Rectal smooth muscle tissue (tissue), 1 donor: ENCODE results near the gene MAST2.
"Not testable (repeated sequence)": the region's sequence is repeated elsewhere in the genome, so short reads cannot be mapped to it uniquely, and the experiment has no call there.

ENCODE experiments used
- H3K27ac ChIP-seq: one replicate; pipeline ENCODE4 v1.7.0; 2013; ENCODE audit warnings: low read depth, low read length, inconsistent platforms
- H3K27me3 ChIP-seq: one replicate; pipeline ENCODE4 v1.7.0; 2013; ENCODE audit warnings: low read length; ENCODE audit not compliant: control insufficient read depth, insufficient read depth
- H3K36me3 ChIP-seq: one replicate; pipeline ENCODE4 v1.7.0; 2013; ENCODE audit warnings: low read length; ENCODE audit not compliant: control insufficient read depth, insufficient read depth
- H3K4me1 ChIP-seq: one replicate; pipeline ENCODE4 v1.7.0; 2013; ENCODE audit warnings: low read length; ENCODE audit not compliant: control insufficient read depth, insufficient read depth
- H3K4me3 ChIP-seq: one replicate; pipeline ENCODE4 v1.7.0; 2013; ENCODE audit warnings: low read length
- H3K9ac ChIP-seq: one replicate; pipeline ENCODE4 v1.7.0; 2013; ENCODE audit warnings: low read length

MAST2 gene

GRCh38 chr1:45793942-45794604 is 9.3 kb upstream of the MAST2 start:
- H3K36me3 ChIP-seq, result no peaks in the 10 kb centered on the region
- no peaks in the 10 kb centered on the region for H3K4me1 ChIP-seq
- H3K27ac ChIP-seq, result no peak overlapping the region
- no peak overlapping the region for H3K4me3 ChIP-seq
- H3K27me3 ChIP-seq, result no peaks in the 10 kb centered on the region
- H3K9ac ChIP-seq, result no peak overlapping the region

GRCh38 chr1:45796381-45796780 is 7.0 kb upstream of the MAST2 start:
- Histone ChIP-seq H3K4me1 (no peaks in the 10 kb centered on the region), H3K36me3 (no peaks in the 10 kb centered on the region), H3K4me3 (no peak overlapping the region), H3K27ac (no peak overlapping the region), H3K9ac (no peak overlapping the region), H3K27me3 (no peaks in the 10 kb centered on the region)

- Histone ChIP-seq H3K4me3 (no peak overlapping the region), H3K36me3 (no peaks in the 10 kb centered on the region), H3K9ac (no peak overlapping the region), H3K27me3 (no peaks in the 10 kb centered on the region), H3K4me1 (no peaks in the 10 kb centered on the region), H3K27ac (no peak overlapping the region)
These were observed 6.5 kb upstream of the MAST2 start for GRCh38 chr1:45796946-45797345.

GRCh38 chr1:45800899-45801298 is 2.5 kb upstream of the MAST2 start:
- H3K27ac ChIP-seq, result no peak overlapping the region
- H3K36me3 ChIP-seq, result no peaks in the 10 kb centered on the region
- no peak overlapping the region for H3K4me3 ChIP-seq
- no peaks in the 10 kb centered on the region for H3K27me3 ChIP-seq
- H3K4me1 ChIP-seq, result peaks cover 16% of the 10 kb centered on the region
- no peak overlapping the region for H3K9ac ChIP-seq

GRCh38 chr1:45802343-45803298 is 791 bp upstream of the MAST2 start:
- H3K9ac ChIP-seq, result peak overlapping the region; percentile 52
- H3K4me1 ChIP-seq, result peaks cover 16% of the 10 kb centered on the region
- peak overlapping the region; percentile 73 for H3K4me3 ChIP-seq
- H3K36me3 ChIP-seq, result no peaks in the 10 kb centered on the region
- peak overlapping the region; percentile 88 for H3K27ac ChIP-seq
- no peaks in the 10 kb centered on the region for H3K27me3 ChIP-seq

GRCh38 chr1:45803781-45804668 is 613 bp downstream of the MAST2 start:
- Histone ChIP-seq H3K4me3 (peak overlapping the region; percentile 62), H3K4me1 (peaks cover 16% of the 10 kb centered on the region), H3K9ac (peak overlapping the region; percentile 53), H3K27ac (peak overlapping the region; percentile 61)
- H3K27me3 ChIP-seq, H3K36me3 ChIP-seq: not testable (repeated sequence)

- Histone ChIP-seq H3K4me1 (peaks cover 16% of the 10 kb centered on the region), H3K27me3 (no peaks in the 10 kb centered on the region), H3K36me3 (no peaks in the 10 kb centered on the region), H3K9ac (no peak overlapping the region), H3K4me3 (peak overlapping the region; percentile 49), H3K27ac (no peak overlapping the region)
These were observed 1.2 kb downstream of the MAST2 start for GRCh38 chr1:45804669-45804969.

GRCh38 chr1:45806129-45806528 is 2.7 kb downstream of the MAST2 start:
- Histone ChIP-seq H3K27me3 (no peaks in the 10 kb centered on the region), H3K4me3 (no peak overlapping the region), H3K27ac (no peak overlapping the region), H3K4me1 (peaks cover 16% of the 10 kb centered on the region), H3K36me3 (no peaks in the 10 kb centered on the region), H3K9ac (no peak overlapping the region)

GRCh38 chr1:45809761-45810160 is 6.3 kb downstream of the MAST2 start:
- Histone ChIP-seq H3K4me3 (no peak overlapping the region), H3K27ac (no peak overlapping the region), H3K27me3 (no peaks in the 10 kb centered on the region), H3K4me1 (peaks cover 3% of the 10 kb centered on the region), H3K9ac (no peak overlapping the region), H3K36me3 (no peaks in the 10 kb centered on the region)

GRCh38 chr1:45814776-45815175 is 11.4 kb downstream of the MAST2 start:
- Histone ChIP-seq H3K4me1 (no peaks in the 10 kb centered on the region), H3K27me3 (no peaks in the 10 kb centered on the region), H3K27ac (no peak overlapping the region), H3K4me3 (no peak overlapping the region), H3K36me3 (no peaks in the 10 kb centered on the region), H3K9ac (no peak overlapping the region)

GRCh38 chr1:45815667-45816458 is 12.5 kb downstream of the MAST2 start:
- no peak overlapping the region for H3K9ac ChIP-seq
- no peak overlapping the region for H3K27ac ChIP-seq

More at GRCh38 chr1:45815667-45816458, 12.5 kb downstream of the MAST2 start:
- Histone ChIP-seq H3K4me3 (no peak overlapping the region), H3K27me3 (no peaks in the 10 kb centered on the region), H3K36me3 (no peaks in the 10 kb centered on the region), H3K4me1 (no peaks in the 10 kb centered on the region)
